ENCODE data around the gene TBCCD1. TPM values are rescaled to one million over a fixed set of nuclear protein-coding genes. Genes with fewer than 3 reads are reported as not detected.
"Not testable (repeated sequence)": the region's sequence is repeated elsewhere in the genome, so short reads cannot be mapped to it uniquely, and the experiment has no call there.

The TBCCD1 gene
- total RNA-seq, 1 experiment from 2014 or later, result 13.2 TPM

GRCh38 chr3:186596568-186597287 is 29.6 kb upstream of the TBCCD1 start:
- DNase-seq (ENCODE audit: low read depth), result no peak

DNA sequence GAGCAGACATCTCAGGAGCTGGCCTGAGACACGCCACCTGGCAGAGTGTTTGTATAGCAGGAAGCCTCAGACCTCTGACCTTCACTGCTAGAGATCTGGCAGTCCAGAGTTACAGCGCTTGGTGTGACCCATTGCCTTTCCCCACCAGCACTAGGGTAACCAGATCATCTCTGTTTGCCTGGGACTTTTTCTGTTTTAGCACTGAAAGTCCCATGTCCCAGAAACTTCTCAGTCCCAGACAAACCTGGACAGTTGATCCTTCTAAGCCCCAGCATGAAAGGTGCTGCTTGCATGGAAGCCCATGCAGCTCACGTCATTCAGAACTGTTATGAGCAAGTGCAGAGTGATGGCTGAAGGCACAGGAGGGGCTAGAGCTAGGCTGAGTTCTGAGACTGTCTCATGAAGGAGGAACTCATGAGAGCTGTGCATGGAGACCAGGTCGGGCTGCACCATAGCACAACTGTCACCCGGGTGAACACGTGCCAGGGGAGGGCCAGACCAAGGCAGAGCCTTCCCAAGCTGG is 27.5 kb upstream of the TBCCD1 start:
- DNase-seq (ENCODE audit: low read depth), result no peak

- no peak for DNase-seq (ENCODE audit: low read depth)
Observed at GRCh38 chr3:186593862-186594261, 26.7 kb upstream of the TBCCD1 start.

DNA sequence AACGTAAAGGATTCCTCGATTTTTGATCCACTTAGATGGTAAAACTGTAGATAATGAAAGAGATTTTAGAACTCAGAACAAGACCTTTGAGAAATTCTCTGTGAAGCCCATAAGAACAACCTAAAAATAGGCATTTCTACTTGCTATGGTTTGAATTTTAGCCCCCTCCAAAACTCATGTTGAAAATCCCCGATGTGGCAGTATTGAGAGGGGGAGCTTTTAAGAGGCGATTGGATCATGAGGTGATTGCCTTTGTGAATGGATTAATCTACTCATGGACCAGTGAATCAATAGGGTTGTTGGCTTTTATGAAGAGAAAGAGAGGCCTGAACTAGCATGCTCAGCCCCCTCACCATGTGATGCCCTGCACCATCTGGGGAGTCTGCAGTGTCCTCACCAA is 25.5 kb upstream of the TBCCD1 start:
- no peak for DNase-seq (ENCODE audit: low read depth)

GRCh38 chr3:186590580-186591295 is 23.6 kb upstream of the TBCCD1 start:
- no peak for DNase-seq (ENCODE audit: low read depth)

DNA sequence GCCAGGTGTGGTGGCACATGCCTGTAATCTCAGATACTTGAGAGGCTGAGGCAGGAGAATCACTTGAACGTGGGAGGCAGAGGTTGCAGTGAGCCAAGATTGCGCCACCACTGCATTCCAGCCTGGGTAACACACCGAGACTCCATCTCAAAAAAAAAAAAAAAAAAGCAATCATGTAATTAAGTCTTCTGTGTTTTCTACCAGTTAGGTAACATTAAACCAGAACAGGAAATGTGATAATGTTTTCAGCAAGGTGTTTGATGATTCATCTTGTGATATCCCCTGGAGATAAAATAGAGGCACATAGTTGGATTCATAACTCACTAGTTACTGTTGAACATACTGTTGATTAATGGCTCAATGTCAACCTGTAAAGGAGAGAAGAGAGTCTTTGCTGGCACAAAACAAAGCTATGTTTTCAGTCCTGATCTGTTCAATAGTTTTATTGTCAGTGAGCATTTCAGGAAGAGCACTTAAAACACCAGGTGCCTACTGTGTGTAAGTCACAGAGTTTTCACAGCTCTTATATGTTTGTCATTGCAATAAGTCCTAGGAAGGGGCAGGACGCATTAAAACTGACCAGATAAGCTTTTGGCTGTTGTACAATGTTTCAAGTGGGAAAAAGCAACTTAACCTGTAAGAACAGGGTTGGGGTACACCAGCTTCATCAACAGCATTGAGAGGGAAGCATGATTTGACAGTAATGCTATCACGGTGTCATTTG is 22.9 kb upstream of the TBCCD1 start:
- DNase-seq (ENCODE audit: low read depth), result no peak

DNA sequence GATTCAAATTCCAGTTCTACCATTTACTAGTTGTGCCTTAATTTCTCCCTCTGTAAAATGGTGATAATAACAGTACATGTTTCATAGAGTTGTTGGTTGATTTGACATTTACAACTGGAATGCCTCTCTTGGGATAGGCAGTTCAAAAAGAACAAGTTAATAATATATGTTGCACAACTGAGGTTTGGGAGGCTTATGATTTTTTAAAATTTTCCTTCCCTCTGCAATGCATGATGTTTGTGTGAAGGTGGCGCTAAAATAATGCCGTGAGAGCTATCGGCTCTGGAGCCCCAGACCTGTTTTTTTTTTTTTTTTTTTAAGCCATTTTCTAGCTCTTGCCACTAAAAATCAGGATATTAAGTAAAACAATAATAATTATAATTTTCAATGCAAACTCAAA is 22.0 kb upstream of the TBCCD1 start:
- peak; percentile 26 for DNase-seq (ENCODE audit: low read depth)

DNA sequence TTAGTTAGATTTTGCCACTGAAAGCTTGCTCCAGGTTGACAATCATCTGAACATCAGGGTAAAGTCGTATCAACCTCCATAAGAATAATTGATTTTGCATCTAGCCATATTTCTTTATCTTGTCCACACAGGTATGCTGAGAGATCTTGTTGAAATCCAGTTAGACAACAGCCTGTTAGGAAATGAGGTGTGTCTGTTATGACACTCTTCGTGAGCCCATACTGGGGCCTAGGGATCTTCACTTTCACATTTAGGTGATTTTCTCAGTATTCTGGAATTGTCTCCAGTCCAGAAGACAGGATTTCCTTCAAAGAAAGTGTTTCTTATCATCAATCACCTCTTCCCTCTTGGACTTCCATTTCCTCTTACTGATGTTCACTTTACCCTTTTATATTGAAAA is 21.5 kb upstream of the TBCCD1 start:
- no peak for DNase-seq (ENCODE audit: low read depth)

GRCh38 chr3:186587183-186587582 is 20.0 kb upstream of the TBCCD1 start:
- DNase-seq (ENCODE audit: low read depth), result no peak

- not testable (repeated sequence) for DNase-seq (ENCODE audit: low read depth)
Observed at GRCh38 chr3:186586245-186586644, 19.1 kb upstream of the TBCCD1 start.

DNA sequence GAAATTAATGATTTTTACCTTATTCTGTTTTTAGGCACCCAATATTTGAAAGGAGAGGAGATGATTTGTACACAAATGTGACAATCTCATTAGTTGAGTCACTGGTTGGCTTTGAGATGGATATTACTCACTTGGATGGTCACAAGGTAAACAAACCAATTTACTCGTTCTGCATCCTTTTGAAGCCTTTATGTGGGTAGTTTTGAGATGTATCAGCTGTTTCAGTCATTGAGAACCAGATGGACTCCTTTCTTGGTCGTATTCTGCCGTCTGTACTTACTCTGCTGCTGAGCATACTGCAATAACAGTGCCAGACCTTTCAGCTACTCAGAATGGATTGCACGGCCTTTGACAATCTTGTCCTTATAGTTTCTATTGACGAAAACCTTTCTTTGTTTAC is 16.7 kb upstream of the TBCCD1 start:
- DNase-seq (ENCODE audit: low read depth), result peak; percentile 60

DNA sequence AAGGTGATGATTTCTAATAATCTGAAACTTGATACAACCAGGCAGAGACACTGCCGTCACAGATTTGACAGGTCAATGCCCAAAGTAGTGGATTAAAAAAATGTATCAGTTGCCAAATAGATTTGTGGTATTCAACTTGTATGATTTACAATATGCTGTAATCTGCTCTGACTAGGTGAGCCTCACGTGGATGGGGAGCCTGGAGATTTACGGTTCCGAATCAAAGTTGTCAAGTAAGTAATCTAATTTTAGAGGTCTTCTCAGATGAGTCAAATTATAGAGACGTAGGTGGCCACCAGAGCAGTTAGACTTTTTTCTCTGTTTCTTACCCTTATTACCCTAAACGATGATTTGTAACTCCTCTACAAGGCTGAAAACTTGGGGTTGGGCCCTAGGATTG is 15.4 kb upstream of the TBCCD1 start:
- no peak for DNase-seq (ENCODE audit: low read depth)

GRCh38 chr3:186580785-186581184 is 13.6 kb upstream of the TBCCD1 start:
- no peak for DNase-seq (ENCODE audit: low read depth)

GRCh38 chr3:186577521-186577920 is 10.4 kb upstream of the TBCCD1 start:
- no peak for DNase-seq (ENCODE audit: low read depth)

- DNase-seq (ENCODE audit: low read depth), result no peak
Observed at GRCh38 chr3:186571644-186572013, 4.5 kb upstream of the TBCCD1 start.

DNA sequence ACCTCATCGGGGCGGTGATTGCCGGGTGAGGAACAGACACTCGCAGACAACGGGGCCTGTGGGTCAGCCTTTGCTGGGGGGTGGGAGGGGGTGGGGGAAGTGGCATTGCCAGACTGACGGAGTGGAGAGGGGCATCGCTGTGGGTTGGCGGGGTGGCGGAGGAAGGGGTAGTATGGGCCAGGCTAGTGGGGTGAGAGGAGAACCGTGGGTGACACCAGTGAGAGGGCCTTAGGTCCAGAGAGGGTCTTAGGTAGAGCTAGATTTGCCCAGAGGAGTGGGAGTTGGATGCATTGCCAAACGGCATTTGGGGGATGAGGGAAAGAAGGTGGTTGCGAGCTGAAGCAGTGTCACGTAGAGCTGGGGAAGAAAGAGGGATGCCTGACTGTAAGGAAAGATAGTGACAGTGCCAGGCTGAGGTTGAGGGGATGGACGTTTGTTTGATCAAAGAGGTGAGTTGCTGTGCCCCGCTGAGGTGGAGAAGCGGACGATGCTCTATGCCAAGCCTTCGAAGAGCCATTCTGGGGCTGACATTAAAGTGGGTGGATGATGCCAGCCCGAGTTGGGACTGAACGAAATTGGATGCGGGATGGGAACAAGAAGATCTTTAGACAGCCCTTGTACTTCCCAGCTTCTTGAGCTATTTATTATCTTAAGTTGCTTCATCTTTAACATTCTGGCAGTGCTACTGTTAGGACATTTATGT is 4.0 kb upstream of the TBCCD1 start:
- no peak for DNase-seq (ENCODE audit: low read depth)

- peak; percentile 100 for DNase-seq (ENCODE audit: low read depth)
Observed at GRCh38 chr3:186570096-186570940, 3.2 kb upstream of the TBCCD1 start, which contains the start of gene DNAJB11. TSS of gene DNAJB11 (plus strand) at chr3:186570720. CDS start at chr3:186570898, 178 bp downstream.

GRCh38 chr3:186569779-186570095 is 2.6 kb upstream of the TBCCD1 start:
- DNase-seq (ENCODE audit: low read depth), result no peak

DNA sequence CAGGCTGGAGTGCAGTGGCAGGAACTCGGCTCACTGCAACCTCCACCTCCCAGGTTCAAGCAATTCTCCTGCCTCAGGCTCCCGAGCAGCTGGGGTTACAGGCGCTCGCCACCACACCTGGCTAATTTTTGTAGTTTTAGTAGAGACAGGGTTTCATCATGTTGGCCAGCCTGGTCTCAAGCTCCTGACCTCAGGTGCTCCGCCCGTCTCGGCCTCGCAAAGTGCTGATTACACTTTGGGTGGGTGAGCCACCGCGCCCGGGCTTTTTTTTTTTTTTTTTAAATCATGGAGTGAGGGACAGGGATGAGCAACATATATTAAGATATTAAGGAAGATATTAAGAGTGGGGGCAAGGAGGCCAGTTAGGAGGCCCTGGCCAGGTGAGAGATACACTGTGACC is 2.2 kb upstream of the TBCCD1 start:
- DNase-seq (ENCODE audit: low read depth), result not testable (repeated sequence)

- no peak for DNase-seq (ENCODE audit: low read depth)
Observed at GRCh38 chr3:186566772-186567071, 417 bp downstream of the TBCCD1 start.

DNA sequence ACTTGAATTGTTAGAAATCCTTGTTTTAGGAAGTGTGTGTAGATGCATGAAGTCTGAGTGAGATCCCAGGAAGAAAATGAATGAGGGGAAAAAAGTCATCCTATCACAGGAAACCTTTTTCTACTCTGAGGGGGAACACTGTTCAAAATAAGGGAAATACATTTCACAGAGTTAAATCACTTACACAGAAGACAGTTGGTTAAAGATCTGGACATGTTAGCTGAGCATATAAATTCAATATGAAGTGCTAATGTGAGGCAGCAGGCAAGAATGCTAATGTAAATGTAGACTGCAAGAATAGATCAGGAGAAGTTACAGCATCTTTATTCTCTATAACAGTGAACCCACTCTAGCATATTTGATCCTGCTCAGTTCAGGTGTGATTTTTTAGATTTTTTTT is 2.6 kb downstream of the TBCCD1 start:
- DNase-seq (ENCODE audit: low read depth), result no peak
